HG02610 (cell line): ENCODE measurements around the gene NPPB.

ENCODE experiments used
- ATAC-seq: cut with Tn5 transposase; IDR thresholded peaks from one replicate; pipeline ENCODE4 v1.9.1; 2021; ENCODE audit warnings: mild to moderate bottlenecking, moderate library complexity; ENCODE audit not compliant: unreplicated experiment

The NPPB gene

GRCh38 chr1:11858968-11859871, 475 bp upstream of the NPPB start:
- no peak for ATAC-seq

GRCh38 chr1:11858158-11858557, 587 bp downstream of the NPPB start:
- no peak for ATAC-seq

- ATAC-seq: no peak
These were observed 1.4 kb downstream of the NPPB start for GRCh38 chr1:11857164-11857851.

- ATAC-seq: no peak
These were observed 2.0 kb downstream of the NPPB start for GRCh38 chr1:11856698-11857097.

- ATAC-seq: no peak
These were observed 3.3 kb downstream of the NPPB start for GRCh38 chr1:11855430-11855829.

GRCh38 chr1:11854519-11854918, 4.2 kb downstream of the NPPB start:
- ATAC-seq: no peak

GRCh38 chr1:11851180-11851579, 7.6 kb downstream of the NPPB start:
- ATAC-seq: no peak

- no peak for ATAC-seq
These were observed 8.6 kb downstream of the NPPB start for GRCh38 chr1:11850156-11850555.

GRCh38 chr1:11848373-11848700, 10.4 kb downstream of the NPPB start:
- ATAC-seq: no peak

- ATAC-seq: no peak
These were observed 10.9 kb downstream of the NPPB start, which contains the start of gene NPPA for GRCh38 chr1:11847667-11848372. Gene NPPA (minus strand): TSS chr1:11847783. CDS start chr1:11847684, 99 bp downstream.

GRCh38 chr1:11845641-11846335, 13.0 kb downstream of the NPPB start:
- no peak for ATAC-seq

- ATAC-seq: no peak
These were observed 16.3 kb downstream of the NPPB start for GRCh38 chr1:11842154-11843041.

GRCh38 chr1:11841245-11842153, 17.2 kb downstream of the NPPB start:
- ATAC-seq: no peak

- no peak for ATAC-seq
These were observed 18.7 kb downstream of the NPPB start for GRCh38 chr1:11839727-11840705.

GRCh38 chr1:11838349-11839272, 20.1 kb downstream of the NPPB start:
- no peak for ATAC-seq

GRCh38 chr1:11837767-11838348, 20.9 kb downstream of the NPPB start:
- no peak for ATAC-seq
